Osteoblast (primary cell): ENCODE data around the gene CHRD. TPM values are rescaled to one million over a fixed set of nuclear protein-coding genes. Genes with fewer than 3 reads are reported as not detected.

Source experiments
- DNase-seq: peaks from one replicate; pipeline ENCODE4 v3.0.0; 2011; ENCODE audit warnings: low spot score, mixed read lengths; ENCODE audit not compliant: insufficient read length; ENCODE audit errors: missing footprints
- H2AFZ ChIP-seq: 2 replicates; pipeline ENCODE4 v1.6.0; 2011; ENCODE audit warnings: mild to moderate bottlenecking, low read length
- H3K27ac ChIP-seq: 2 replicates; pipeline ENCODE4 v1.5.1; 2011; ENCODE audit warnings: mild to moderate bottlenecking, low read depth, low read length, moderate library complexity
- H3K27me3 ChIP-seq: 2 replicates; pipeline ENCODE4 v1.6.0; 2012; ENCODE audit warnings: mild to moderate bottlenecking, control low read depth, inconsistent platforms, low read length, moderate library complexity; ENCODE audit not compliant: insufficient read depth
- H3K36me3 ChIP-seq: 2 replicates; pipeline ENCODE4 v1.5.1; 2011; ENCODE audit warnings: mild to moderate bottlenecking, low read length, control low read depth, moderate library complexity; ENCODE audit not compliant: insufficient read depth
- H3K4me1 ChIP-seq: 2 replicates; pipeline ENCODE4 v1.5.1; 2011; ENCODE audit warnings: mild to moderate bottlenecking, low read length, control low read depth, moderate library complexity; ENCODE audit not compliant: insufficient read depth
- H3K4me2 ChIP-seq: 2 replicates; pipeline ENCODE4 v1.6.0; 2011; ENCODE audit warnings: mild to moderate bottlenecking, low read length; ENCODE audit not compliant: insufficient read depth
- H3K4me3 ChIP-seq: fragments of 200-600 bp; sonication (generic); 3 replicates; pipeline ENCODE4 v1.5.1; 2012; ENCODE audit warnings: mild to moderate bottlenecking, low read length, inconsistent platforms; ENCODE audit not compliant: insufficient read depth
- H3K79me2 ChIP-seq: 2 replicates; pipeline ENCODE4 v1.6.0; 2012; ENCODE audit warnings: mild to moderate bottlenecking, low read length, control low read depth, inconsistent platforms; ENCODE audit not compliant: insufficient read depth
- H3K9me3 ChIP-seq: 2 replicates; pipeline ENCODE4 v1.5.1; 2011; ENCODE audit warnings: low read depth, low read length, control low read depth
- H4K20me1 ChIP-seq: 2 replicates; pipeline ENCODE4 v1.6.0; 2012; ENCODE audit warnings: mild to moderate bottlenecking, low read length, control low read depth; ENCODE audit not compliant: insufficient read depth
- total RNA-seq: library from RNA; depleted of rRNA; stranded (reverse); fragments of >200 nt; gene quantifications from 2 replicates; pipeline ENCODE4 v1.2.3, GENCODE V29; 2012
- TF ChIP-seq, protein P1 (sequence below): IDR thresholded peaks from 2 replicates; pipeline ENCODE4 v1.5.1; 2011; ENCODE audit warnings: mild to moderate bottlenecking, low read depth, low read length, moderate library complexity; ENCODE audit errors: extremely low read depth

Gene CHRD
- total RNA-seq, 1 donor: 0.36 TPM

GRCh38 chr3:184380627-184381260 lies 890 bp downstream of the CHRD start:
- Histone ChIP-seq H3K4me1 (no peaks in the 10 kb centered on the region), H3K79me2 (no peaks in the 10 kb centered on the region), H2AFZ (no peak overlapping the region), H3K4me3 (peak overlapping the region; percentile 19), H4K20me1 (no peaks in the 10 kb centered on the region), H3K9me3 (no peaks in the 10 kb centered on the region), H3K27ac (no peak overlapping the region), H3K4me2 (peak overlapping the region; percentile 60), H3K27me3 (peaks cover 59% of the 10 kb centered on the region), H3K36me3 (no peaks in the 10 kb centered on the region)
- TF ChIP-seq, protein P1, sequence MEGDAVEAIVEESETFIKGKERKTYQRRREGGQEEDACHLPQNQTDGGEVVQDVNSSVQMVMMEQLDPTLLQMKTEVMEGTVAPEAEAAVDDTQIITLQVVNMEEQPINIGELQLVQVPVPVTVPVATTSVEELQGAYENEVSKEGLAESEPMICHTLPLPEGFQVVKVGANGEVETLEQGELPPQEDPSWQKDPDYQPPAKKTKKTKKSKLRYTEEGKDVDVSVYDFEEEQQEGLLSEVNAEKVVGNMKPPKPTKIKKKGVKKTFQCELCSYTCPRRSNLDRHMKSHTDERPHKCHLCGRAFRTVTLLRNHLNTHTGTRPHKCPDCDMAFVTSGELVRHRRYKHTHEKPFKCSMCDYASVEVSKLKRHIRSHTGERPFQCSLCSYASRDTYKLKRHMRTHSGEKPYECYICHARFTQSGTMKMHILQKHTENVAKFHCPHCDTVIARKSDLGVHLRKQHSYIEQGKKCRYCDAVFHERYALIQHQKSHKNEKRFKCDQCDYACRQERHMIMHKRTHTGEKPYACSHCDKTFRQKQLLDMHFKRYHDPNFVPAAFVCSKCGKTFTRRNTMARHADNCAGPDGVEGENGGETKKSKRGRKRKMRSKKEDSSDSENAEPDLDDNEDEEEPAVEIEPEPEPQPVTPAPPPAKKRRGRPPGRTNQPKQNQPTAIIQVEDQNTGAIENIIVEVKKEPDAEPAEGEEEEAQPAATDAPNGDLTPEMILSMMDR: no peak
- peak; percentile 91 for DNase-seq

GRCh38 chr3:184381261-184382224 lies 1.7 kb downstream of the CHRD start:
- peak; percentile 90 for DNase-seq
- Histone ChIP-seq H3K36me3 (no peaks in the 10 kb centered on the region), H3K27me3 (peaks cover 52% of the 10 kb centered on the region), H3K9me3 (no peaks in the 10 kb centered on the region), H3K4me1 (no peaks in the 10 kb centered on the region), H2AFZ (no peak overlapping the region), H3K4me2 (no peak overlapping the region), H4K20me1 (no peaks in the 10 kb centered on the region), H3K4me3 (no peak overlapping the region), H3K79me2 (no peaks in the 10 kb centered on the region), H3K27ac (no peak overlapping the region)
- TF ChIP-seq, protein P1: no peak

GRCh38 chr3:184382326-184383032 lies 2.6 kb downstream of the CHRD start:
- no peak overlapping the region for H3K27ac ChIP-seq
- H4K20me1 ChIP-seq: no peaks in the 10 kb centered on the region
- no peaks in the 10 kb centered on the region for H3K36me3 ChIP-seq
- H2AFZ ChIP-seq: no peak overlapping the region
- no peak overlapping the region for H3K4me3 ChIP-seq
- H3K27me3 ChIP-seq: peaks cover 45% of the 10 kb centered on the region
- no peaks in the 10 kb centered on the region for H3K9me3 ChIP-seq
- H3K79me2 ChIP-seq: no peaks in the 10 kb centered on the region
- DNase-seq: peak; percentile 85
- TF ChIP-seq, protein P1: no peak
- no peak overlapping the region for H3K4me2 ChIP-seq
- no peaks in the 10 kb centered on the region for H3K4me1 ChIP-seq
